Measurements from ENCODE around the gene STARD5. TPM values are rescaled to one million over a fixed set of nuclear protein-coding genes. Genes with fewer than 3 reads are reported as not detected.

The STARD5 gene
- total and polyA plus RNA-seq, 2 of the 4 experiments (the other 2 are of a cell fraction), result 5.0 to 22.8 TPM

DNA sequence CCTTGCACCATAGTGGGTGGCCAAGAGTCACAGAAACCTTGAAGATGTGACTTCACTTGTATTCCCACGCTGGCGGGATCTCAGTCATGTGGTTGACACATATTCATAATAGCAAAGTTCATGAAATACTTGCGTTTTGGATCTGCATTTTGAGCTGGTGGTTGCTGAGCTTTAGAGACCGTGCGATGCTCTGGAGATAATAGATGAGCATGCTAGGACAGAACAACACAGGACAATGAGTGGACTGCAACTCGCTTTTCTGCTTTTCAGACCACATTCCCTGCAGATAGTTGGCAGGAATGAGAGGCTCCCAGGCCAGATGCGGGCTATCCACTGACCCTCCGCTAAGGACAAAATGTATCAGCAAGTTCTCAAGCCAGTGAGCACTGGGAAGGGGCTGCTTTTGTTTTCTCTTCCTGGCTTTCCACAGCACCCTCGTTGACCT, 13.8 kb upstream of the STARD5 start:
- 0 out of 2 replicates have a peak overlapping the region, but pooled peaks have one; percentile 15 for H3K14ac ChIP-seq (replicated peaks; ENCODE audit: low read depth, low read length)
- peaks cover 7% of the 10 kb centered on the region; the same call in 1 of the 2 replicates for H3K9me1 ChIP-seq (ENCODE audit: insufficient read depth, low read length)
- H2BK20ac ChIP-seq (ENCODE audit: low read depth, low read length), result no peak overlapping the region
- H3K79me1 ChIP-seq (ENCODE audit: low read depth in 1 of 2, low read length in 2 of 2), result no peaks in the 10 kb centered on the region
- WGBS, 2 experiments (ENCODE audit: extremely low coverage in 2 of 2, insufficient read length in 1 of 2), result 93% methylated on average over 3 of the region's 9 CpGs; no CpG with 5 or more reads in 1 of the 2 experiments
- no peaks in the 10 kb centered on the region for H3K36me3 ChIP-seq (ENCODE audit: control insufficient read depth, insufficient read depth, low read length)
- no peak overlapping the region for H3K56ac ChIP-seq (ENCODE audit: extremely low read depth, insufficient read depth, low read length)
- H3K27ac ChIP-seq (ENCODE audit: insufficient read depth, low read length), result no peak overlapping the region
- no TSS peak for BruUV-seq (replicated peaks)
- no peak overlapping the region for H3K4ac ChIP-seq (ENCODE audit: low read depth, low read length)
- no peak overlapping the region for H3K4me3 ChIP-seq (ENCODE audit: insufficient read depth, low read depth, low read length)
- no peak overlapping the region for H4K91ac ChIP-seq (ENCODE audit: insufficient read depth, low read depth, low read length)
- H3K4me2 ChIP-seq (ENCODE audit: low read depth, low read length), result no peak overlapping the region
- intact Hi-C loops (cut with micrococcal nuclease), result no loop called here
- dilution Hi-C loops (cut with HindIII; ENCODE audit: low sequenced_read_pairs, unreplicated experiment), result no loop called here
- no peak overlapping the region for H3K23ac ChIP-seq (ENCODE audit: low read depth, low read length)
- peak overlapping the region; percentile 41; the same call in 1 of the 3 replicates for H2BK15ac ChIP-seq (ENCODE audit: low read depth, low read length)
- 0 out of 2 replicates have a peak overlapping the region, but pooled peaks have one; percentile 8 for H4K5ac ChIP-seq (ENCODE audit: low read depth, low read length)
- CTCF ChIA-PET, result no interaction called here
- no peak for ATAC-seq (ENCODE audit: low read depth)
- H3K18ac ChIP-seq (ENCODE audit: low read depth, low read length), result peak overlapping the region; percentile 17; the same call in 1 of the 2 replicates
- POLR2A ChIA-PET (ENCODE audit: unreplicated experiment), result no interaction called here
- no peak overlapping the region for H3K9ac ChIP-seq (ENCODE audit: low read depth, low read length)
- no peak overlapping the region for H4K8ac ChIP-seq (ENCODE audit: low read depth in 2 of 2, low read length in 2 of 2)
- H3K9me3 ChIP-seq (ENCODE audit: control insufficient read depth, insufficient read depth, low read length), result no peaks in the 10 kb centered on the region
- DNase-seq, result no peak
- H2BK120ac ChIP-seq (ENCODE audit: low read depth, low read length), result no peak overlapping the region
- no peak overlapping the region for H2BK5ac ChIP-seq (ENCODE audit: low read depth, low read length, poor library complexity, severe bottlenecking)
- TF ChIP-seq, protein P1, sequence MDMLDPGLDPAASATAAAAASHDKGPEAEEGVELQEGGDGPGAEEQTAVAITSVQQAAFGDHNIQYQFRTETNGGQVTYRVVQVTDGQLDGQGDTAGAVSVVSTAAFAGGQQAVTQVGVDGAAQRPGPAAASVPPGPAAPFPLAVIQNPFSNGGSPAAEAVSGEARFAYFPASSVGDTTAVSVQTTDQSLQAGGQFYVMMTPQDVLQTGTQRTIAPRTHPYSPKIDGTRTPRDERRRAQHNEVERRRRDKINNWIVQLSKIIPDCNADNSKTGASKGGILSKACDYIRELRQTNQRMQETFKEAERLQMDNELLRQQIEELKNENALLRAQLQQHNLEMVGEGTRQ (IDR thresholded peaks at IDR 0.05; ENCODE audit: low read depth, low read length), result no peak
- TF ChIP-seq MAFK (IDR thresholded peaks at IDR 0.05; ENCODE audit: low read depth, low read length) (no peak), FOS (IDR thresholded peaks at IDR 0.05; ENCODE audit: low read depth, low read length) (no peak), SMC3 (IDR thresholded peaks at IDR 0.05; ENCODE audit: low read depth, low read length) (no peak), RCOR1 (IDR thresholded peaks at IDR 0.05; ENCODE audit: insufficient replicate concordance, low read length) (no peak), RAD21 (IDR thresholded peaks at IDR 0.05; ENCODE audit: low read length) (no peak), MAZ (IDR thresholded peaks at IDR 0.05; ENCODE audit: borderline replicate concordance, low read depth, low read length) (no peak), CHD1 (IDR thresholded peaks at IDR 0.05; ENCODE audit: low read depth, low read length) (no peak), POLR2A (IDR thresholded peaks at IDR 0.05; ENCODE audit: low read depth, low read length) (no peak), MXI1 (IDR thresholded peaks at IDR 0.05; ENCODE audit: borderline replicate concordance, low read depth, low read length) (no peak)
- TF ChIP-seq, protein P2, sequence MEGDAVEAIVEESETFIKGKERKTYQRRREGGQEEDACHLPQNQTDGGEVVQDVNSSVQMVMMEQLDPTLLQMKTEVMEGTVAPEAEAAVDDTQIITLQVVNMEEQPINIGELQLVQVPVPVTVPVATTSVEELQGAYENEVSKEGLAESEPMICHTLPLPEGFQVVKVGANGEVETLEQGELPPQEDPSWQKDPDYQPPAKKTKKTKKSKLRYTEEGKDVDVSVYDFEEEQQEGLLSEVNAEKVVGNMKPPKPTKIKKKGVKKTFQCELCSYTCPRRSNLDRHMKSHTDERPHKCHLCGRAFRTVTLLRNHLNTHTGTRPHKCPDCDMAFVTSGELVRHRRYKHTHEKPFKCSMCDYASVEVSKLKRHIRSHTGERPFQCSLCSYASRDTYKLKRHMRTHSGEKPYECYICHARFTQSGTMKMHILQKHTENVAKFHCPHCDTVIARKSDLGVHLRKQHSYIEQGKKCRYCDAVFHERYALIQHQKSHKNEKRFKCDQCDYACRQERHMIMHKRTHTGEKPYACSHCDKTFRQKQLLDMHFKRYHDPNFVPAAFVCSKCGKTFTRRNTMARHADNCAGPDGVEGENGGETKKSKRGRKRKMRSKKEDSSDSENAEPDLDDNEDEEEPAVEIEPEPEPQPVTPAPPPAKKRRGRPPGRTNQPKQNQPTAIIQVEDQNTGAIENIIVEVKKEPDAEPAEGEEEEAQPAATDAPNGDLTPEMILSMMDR (conservative IDR thresholded peaks at IDR 0.05; ENCODE audit: low read depth, low read length), result no peak
- in situ Hi-C loops (cut with MboI; ENCODE audit: low sequenced_read_pairs), result no loop called here
- no peak overlapping the region for H2AK9ac ChIP-seq (replicated peaks; ENCODE audit: low read depth, low read length, poor library complexity)
- H3K27me3 ChIP-seq (ENCODE audit: control insufficient read depth, insufficient read depth, low read length), result no peaks in the 10 kb centered on the region; the same call in 1 of the 2 replicates
- no peaks in the 10 kb centered on the region for H4K20me1 ChIP-seq (ENCODE audit: insufficient read depth, low read length)
- peaks cover 9% of the 10 kb centered on the region for H3K4me1 ChIP-seq (ENCODE audit: control insufficient read depth, insufficient read depth, low read length)
- peak overlapping the region; percentile 35; the same call in 1 of the 2 replicates for H2AK5ac ChIP-seq (ENCODE audit: low read depth, low read length)
- H2AFZ ChIP-seq (replicated peaks; ENCODE audit: low read length, poor library complexity), result no peak overlapping the region

Data from IMR-90 (cell line).